Loucy (cell line): Measurements from ENCODE around the gene OVOL1.

Experiments used
- CTCF ChIP-seq: fragments of 200-600 bp; sonication (generic); conservative IDR thresholded peaks from 2 replicates; pipeline ENCODE4 v1.5.1; 2014; ENCODE audit warnings: mild to moderate bottlenecking, antibody characterized with exemption, low read length
- EZH2phosphoT487 ChIP-seq: fragments of 200-600 bp; IDR thresholded peaks from 2 replicates; pipeline ENCODE4 v1.6.1; 2018; ENCODE audit warnings: antibody characterized with exemption, mild to moderate bottlenecking, moderate library complexity, borderline replicate concordance

GRCh38 chr11:65776710-65777141 is 10.1 kb upstream of the OVOL1 start:
- TF ChIP-seq CTCF (no peak), EZH2phosphoT487 (no peak)
